HPDE6-E6E7 (cell line): ENCODE results near the gene RELCH.

Experiments used
- DNase-seq: peaks from one replicate; pipeline ENCODE4 v3.0.0; 2011; ENCODE audit warnings: missing footprints; ENCODE audit errors: extremely low spot score

RELCH gene

DNA sequence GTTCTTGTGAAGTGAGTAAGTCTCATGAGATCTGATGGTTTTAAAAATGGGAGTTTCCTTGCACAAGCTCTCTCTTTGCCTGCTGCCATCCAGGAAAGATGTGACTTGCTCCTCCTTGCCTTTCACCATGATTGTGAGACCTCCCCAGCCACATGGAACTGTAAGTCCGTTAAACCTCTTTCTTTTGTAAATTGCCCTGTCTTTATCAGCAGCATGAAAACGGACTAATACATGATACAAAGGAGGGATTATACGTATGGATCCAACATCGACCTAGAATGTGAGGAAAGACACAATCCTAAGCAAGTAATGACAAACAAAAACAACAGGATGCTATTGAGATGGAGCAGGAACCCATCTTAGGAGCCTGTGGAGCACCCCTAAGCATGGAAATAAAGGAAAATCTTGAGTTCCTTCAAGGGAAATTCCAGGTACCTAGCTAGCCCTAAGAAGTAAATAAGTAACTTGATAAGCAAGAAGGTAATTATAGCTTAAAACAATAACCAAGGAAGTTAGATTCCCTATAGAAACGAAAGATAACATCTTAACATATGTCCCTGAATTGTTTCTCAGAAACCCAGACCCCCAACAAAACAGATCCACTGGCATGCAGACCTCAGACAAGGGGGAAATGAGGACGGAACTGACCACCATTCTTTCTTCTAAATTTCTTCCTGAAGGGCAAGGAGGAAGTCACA lies 136.6 kb downstream of the RELCH start:
- no peak for DNase-seq

DNA sequence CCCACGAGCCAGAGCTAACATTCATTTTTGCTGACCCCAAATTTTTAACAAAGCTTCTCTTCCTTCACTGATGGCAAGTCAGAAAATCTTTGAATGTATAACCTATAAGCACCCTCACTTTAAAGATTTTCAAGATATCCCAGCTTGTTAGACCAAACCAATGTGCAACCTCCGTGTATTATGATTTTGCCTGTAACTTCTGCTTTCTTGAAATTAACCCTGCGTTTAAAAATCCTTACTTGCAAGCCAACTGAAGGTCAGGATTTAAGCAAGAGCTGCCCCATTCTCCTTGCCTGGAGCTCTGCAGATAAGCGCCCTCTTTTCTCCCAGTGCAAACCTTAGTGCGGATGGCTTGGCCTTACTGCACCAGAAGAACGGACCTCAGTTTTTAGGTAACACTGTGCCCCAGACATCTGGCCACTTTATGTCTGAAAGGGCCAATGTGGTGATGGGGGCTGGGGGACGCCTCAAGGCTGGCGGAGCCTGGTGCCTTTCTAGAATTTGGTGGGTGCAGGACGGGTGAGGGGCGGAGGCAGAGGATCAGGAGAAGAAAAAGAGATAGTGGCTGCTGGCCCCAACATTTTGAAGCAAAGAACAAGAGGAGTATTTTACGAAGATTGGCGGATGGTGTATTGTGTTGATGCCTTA lies 137.2 kb downstream of the RELCH start:
- no peak for DNase-seq

DNA sequence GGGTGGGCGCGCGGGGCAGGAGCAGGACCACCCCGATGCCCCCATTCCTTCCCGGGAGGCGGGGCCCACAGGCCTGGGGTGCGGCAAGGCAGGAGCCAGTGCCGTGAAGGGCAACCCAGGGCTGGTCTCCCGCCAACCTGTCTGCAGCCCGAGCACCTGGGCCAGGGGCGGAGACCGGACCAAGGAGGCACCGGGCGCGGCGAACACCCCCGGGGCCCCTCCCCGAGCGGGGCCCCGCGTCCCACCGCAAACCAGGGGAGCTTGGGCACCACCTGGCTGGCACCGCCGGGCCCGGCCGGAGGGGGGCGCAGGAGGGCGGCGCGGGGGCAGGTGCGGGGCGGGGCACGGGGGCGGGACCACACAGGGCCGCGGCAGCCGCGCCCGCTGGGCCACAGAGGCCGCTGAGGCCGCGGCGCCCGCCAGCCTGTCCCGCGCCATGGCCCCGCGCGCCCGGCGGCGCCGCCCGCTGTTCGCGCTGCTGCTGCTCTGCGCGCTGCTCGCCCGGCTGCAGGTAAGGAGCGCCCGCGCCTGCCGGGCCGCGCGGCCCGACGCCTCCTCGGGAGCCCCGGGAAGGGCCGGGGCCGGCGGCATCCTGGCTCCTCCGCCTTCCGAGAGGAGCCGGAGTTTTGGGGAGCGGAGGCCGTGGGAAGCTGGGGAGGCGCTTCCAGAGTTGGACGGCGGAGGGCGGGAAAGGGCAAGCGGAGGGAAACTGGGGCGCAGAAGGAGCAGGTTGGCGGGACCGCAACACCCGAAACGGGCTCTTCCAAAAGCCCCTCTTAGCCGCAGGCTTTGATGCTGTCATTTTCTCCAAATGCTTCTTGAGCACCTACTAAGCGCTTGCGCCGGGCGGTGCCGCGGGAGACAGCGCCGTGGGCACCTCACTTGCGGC lies 138.1 kb downstream of the RELCH start, which contains the start of gene TNFRSF11A:
Gene TNFRSF11A (plus strand): TSS at position 394 of the 889 bp plus-strand sequence. CDS start 43 bp downstream, at position 437.
- peak; percentile 62 for DNase-seq

DNA sequence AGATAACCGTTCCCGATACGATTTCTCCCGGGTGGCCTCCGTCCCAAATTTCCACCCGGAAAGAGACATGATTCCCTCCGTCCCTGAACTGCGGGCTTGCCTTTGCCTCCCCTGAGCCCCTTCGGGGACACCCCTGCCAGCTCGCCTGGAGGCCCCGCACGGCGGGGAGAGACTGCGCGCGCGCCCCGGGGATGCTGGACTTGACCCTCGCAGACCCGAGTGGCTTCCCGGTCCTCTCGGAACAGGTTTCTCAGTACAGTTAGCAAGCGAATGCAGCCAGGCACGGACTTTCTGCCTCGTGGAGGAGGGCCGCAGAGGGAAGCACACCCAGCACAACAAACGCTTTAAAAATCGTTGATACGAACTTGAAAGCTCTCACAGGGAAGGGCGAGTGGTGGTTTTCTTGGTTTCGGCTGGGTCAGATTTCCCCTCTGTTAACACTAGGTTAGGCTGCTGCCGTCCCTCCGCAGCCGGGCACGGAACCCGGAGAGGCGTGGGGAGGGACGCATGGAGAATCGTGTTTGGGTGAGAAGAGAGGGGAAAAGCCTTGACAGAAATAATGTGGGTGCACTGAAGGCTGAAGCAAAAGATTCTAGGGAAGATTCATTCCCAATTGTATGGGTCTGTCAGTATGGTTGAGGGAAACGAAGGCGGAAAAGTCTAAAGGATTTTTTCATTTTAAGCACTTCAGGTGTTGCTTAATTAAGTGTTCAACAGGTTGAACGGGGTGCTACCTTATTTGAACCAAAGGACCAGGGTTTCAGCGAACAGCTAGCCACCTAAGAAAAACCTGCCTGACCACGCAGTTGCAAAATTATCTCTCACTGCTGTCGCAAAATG lies 139.0 kb downstream of the RELCH start:
- DNase-seq, result no peak

DNA sequence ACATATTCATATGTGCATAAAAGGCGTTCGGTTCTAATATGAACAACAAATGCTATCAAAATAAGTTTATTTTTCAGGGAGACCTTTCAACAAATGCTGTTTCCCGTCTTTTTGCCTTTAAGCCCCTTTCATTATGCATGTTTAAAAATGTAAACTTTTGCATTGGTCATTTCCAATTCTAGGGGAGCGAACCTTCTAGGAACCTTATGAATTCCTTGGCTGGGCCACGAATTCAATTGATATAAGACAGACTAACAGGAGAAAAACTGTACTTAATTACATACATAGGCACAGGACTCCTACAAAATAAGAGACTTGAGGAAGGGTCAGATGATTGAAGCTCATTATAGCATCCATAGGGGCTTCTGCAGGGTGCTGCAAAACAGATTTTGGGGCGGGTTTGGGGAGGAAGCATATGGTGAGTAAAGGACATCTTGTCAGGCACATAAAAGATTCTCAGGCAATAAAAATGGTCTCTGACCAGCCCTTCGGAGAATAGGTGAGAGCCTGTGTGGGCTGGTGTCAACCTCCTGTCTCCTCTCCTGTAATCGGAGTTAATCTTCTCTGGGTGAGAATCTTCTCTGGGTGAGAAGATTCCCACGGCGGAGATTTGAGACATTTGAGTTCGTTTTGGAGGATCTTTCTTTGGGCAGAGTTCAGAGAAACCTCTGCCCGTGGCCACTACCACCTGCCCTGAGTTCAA lies 139.7 kb downstream of the RELCH start:
- no peak for DNase-seq

DNA sequence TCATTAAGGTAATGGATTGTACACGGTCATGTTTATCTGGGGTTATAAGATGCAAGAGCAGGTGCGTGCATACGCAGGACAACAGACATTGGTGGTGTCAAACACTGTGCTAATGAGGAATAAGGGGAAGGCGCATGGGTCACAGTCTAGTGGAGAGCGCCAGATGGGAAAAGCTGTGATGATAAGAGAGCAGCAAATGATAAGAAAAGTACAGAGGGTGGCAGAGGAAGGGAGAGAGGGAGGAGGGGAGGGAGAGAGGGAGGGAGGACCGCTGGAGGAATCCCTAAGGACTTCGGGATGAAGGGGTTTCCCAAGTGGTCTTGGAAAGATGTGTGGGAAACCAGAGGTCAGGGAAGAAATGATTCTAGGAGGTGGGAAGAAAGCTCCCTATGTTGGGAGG lies 140.9 kb downstream of the RELCH start:
- DNase-seq, result no peak

DNA sequence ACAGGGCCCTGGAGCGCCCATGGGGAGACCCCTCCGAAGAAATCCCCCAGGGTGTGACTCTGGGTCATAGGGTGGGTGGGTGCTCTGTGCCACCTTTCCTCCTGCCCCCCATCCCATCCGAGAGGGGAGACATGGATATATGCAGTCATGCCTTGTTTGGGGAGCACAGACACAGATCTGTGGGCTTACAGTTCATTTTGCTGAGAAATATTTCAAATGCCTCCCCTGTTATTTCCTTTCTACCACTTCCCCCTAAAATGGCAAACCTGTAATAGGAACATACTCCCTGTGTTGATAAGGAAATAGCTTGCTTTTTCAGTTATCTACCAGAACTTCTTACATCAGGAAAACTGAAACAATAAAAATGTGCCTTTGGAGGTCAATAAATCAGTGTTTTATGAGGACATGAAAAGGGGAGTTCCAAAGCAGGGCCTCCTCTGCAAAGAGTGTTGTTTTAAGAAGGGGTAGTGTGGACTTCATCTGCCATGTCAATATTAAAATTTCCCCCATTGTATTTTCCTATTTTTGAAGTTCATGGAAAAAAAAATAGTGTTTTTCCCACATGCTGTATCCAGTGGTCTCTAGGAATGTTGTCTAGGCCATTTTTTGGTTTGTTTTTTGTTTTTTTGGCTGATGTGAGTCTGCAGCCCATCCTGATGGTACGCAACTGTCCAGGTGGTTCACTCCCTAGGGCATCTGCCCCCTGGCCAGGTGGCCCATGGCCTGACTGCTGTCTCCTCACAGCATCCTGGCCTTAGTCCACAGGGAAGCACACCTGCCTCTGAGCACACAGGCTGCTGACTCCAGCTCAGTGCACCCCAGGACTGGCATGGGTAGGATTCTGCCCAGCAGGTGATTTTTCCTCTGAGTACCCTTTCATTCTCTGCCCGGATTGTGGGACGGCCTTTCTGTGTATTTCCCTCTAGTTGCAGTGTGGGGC lies 141.8 kb downstream of the RELCH start:
- DNase-seq, result no peak

DNA sequence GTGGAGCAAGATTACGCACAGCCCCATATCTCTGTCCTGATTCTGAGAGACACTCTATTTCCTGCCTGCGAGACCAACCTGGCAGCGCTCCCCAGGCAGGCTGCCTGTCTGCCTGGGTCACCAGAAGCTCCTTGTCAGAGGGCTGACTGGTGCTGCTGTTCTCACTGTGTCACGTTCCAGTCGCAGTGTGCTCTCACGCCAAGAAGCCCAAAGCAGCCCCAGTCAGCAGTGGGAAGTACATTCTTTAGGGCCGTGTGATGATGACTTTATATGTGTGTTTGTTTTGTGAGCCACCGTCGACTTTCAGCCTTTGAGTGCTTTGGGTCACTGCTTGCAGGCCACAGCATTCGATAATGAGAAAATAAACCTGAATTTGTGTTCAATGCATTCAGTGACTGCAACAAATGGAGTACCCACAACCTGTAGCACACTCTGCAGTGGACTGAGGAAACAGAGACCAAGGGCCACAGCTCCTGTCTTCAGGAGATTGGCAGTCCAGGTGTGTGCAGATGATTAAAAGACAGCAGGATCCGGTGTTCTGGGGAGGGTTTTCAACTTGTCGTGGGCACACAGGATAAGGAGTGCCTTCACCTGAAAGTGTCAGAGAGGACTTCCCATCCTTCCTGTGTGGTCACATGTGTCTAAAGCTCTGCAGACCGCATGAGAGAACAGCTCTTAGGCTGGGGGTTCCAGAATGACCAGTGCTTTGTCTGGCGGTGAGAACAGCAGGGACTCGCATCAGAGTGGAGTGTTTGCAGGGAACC lies 142.8 kb downstream of the RELCH start:
- DNase-seq, result no peak

DNA sequence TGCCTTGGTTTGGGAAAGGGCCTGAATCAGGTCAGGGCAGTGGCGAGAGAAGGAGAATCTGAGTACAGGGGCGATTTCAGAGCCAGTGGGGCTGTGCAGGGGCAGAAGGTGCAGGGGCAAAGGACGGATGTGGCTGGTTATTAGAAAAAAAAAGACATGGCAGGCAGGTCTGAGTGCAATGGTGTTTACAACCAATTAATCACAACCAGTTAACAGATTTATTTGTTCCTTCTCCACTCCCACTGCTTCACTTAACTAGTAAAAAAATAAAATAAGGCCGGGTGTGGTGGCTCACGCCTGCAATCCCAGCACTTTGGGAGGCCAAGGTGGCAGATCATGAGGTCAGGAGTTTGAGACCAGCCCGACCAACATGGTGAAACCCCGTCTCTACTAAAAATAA lies 143.6 kb downstream of the RELCH start:
- DNase-seq, result no peak

DNA sequence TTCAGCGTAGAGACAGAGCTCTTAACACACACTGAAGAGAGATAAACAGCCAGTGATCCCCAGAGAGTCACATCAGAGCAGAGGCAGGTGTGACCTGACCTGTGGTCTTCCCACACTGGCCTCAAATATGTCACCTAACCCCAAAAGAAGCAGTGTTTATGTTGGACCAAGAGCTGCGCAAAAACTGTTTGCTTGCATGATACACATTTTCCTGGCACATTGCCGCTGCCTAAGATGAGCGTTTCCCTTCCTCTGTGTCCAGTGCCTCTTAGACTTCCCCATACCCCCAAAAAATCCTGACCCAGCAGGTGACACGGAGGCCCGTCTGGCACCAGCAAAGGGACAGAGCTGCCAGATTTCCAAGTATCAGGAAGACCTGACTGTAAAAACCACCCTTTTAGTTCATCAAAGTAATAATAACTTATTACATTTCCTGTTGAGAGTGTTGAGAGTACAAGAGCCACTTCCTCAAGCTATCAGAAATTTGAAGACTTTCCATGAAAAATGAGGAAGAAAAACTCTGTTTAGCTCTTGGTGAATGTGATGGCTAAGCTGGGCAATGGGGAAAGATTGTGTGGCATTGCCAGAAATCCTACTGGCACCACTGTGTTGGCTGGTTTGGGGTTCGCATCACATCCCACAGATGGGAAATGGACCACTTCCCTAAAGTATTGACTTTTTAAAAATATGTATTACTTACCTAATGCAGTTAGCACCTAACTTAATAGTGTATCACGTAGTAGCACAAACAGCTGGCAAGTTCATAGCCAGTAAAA lies 144.7 kb downstream of the RELCH start:
- no peak for DNase-seq

DNA sequence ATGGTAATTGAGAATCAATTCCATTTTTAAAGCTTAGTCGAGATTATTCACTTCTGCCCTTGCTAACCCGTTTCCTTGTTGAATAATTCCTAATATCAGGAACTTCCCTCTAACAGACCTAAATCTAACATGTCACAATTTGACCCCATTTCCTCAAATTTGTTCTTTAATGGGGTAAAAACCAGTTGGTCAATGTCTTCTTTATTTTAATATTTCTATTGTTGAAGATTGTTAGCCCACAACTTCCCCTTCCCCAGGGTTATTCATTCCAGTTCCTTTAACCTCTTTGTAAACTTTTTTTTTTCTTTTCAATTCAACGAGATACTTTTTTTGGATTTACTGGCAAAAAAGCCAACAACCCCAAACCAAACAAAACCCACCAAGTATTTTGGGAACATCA lies 145.4 kb downstream of the RELCH start:
- no peak for DNase-seq

DNA sequence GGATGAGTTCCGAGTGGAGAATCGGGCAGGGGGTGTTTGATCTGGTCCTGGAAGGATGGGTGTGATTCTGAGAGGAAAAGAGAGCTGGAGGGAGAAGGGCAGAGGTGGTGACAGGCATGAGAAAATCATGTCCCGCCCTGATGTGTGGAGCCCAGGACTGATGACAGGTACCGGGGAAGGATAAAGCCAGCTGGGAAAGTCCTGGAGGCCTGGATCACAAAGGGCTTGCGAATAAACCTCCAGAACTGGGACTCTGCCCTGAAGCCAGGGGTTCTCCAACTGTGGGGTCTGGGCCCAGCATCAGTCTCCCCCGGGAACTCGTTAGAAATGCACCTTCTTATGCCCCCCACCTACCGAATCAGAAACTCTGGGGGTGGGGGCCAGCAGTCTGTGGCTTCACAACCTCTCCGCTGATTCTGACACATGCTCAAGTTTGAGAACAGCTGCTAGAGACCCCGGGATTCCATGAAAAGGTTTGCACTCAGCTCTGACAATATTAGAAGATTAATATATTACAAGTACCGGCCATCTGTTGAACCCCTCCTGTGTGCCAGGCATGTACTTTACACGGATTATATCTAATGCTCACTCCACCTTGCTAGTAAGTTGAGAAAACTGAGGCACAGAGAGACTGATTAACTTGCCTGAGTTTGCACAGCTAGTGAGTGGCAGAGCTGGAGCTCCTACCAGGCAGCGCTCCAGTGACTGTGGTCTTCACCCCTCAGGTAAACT lies 146.1 kb downstream of the RELCH start:
- no peak for DNase-seq

DNA sequence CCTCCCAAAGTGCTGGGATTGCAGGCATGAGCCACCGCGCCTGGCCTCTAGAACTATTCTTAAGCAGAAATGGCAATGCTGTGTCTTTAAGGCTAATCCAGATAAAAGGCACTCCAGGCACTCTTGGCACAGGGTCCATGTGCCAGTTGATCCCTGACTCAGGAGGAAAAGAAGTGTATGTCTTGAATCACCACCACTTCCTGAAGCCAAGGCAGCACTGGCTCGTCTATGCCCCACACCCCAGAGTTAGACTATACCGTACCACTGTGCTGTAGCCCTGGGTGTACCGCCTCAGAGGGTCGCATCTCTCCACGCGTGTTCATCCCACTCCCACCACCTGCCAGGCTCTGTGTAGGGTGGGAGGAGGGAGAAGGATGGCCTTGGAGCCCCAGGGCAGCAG lies 147.1 kb downstream of the RELCH start:
- peak; percentile 75 for DNase-seq

DNA sequence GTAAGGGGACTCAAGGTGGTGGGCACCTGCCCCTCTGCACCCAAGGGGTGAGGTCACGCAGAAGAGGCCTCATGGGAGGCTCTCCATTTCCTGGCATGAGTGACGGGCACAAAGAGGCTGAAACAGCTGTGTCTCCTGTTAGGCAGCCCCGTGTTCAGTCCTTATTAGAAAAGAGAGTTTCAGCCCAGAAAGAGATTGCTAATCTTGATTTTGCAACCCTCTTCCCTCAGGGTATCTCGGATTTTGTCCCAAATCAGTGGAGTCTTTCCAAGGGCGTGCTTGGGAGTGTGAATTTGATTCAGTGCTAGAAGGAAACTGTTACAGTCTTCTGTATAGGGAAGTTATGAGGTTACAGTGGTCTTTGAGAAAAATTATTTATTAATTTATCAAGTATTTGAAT lies 148.4 kb downstream of the RELCH start:
- DNase-seq, result no peak

DNA sequence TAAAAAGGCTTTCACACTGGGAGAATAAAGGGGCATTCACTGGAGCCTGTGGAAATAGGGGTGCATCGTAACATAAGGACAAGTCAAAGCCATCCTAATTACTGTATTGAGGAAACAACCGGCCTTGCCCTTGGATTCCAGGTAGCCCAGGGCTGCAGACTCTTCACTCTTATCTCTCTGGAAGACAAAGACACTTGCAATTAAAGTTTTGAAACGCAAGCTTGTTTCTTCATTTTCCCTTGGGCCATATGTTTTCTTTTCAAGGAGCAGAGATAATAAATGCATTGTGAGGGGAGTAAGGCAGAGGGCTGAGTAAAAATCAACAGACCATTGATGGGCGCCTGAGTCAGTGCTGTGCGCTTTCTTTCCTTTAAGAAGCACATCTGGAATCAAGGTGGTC lies 149.6 kb downstream of the RELCH start:
- DNase-seq, result no peak

DNA sequence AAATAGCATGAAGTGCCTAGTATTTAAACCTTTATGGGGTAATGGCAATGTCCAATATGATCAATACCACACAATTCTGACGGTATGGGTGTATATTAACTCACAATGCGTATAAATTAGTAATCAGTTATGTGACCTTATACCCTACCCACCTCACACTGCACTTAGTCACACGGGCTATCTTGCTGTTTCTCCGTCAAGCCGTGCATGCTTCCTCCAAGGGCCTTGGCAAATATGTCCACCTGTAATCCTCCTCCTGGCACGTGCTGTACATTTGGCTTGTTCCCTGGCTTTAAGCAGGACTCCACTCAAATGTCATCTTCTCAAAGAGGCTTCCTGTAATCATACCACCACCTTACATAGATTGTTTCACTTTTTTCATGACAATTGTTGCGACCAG lies 150.3 kb downstream of the RELCH start:
- DNase-seq, result no peak

DNA sequence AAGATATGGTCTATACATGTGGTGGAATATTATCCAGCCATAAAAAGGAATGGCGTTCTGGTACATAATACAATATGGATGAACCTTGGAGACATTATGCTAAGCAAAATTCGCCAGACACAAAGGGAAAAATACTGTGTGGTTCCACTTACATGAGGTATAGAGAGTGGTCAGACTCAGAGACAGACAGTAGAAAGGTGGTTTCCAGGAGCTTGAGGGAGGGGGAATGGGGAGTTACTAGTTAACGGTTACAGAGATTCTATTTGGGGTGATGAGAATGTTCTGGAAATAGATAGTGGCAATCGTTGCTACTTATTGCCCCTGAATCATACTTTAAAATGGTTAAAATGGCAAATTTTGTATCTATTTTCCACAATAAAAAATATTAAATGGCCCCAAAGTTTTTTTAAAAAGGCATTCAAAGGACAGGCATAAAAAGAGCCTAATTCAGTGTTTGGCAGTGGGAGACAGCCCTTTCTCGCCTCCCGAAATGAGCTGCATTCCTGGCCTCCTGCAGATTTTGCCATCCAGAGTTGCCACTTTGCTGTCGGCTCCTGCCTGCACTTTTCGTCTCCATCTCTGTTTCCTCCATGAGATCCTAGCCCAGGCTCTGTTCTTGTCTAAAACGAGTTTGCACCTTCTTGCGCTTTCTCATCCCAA lies 151.5 kb downstream of the RELCH start:
- DNase-seq, result no peak
